Measurements from ENCODE around the gene RALGDS. TPM values are rescaled to one million over a fixed set of nuclear protein-coding genes. Genes with fewer than 3 reads are reported as not detected.
"Not testable (repeated sequence)": the region's sequence is repeated elsewhere in the genome, so short reads cannot be mapped to it uniquely, and the experiment has no call there.

The RALGDS gene
- total and polyA plus RNA-seq, 5 experiments from 2014 or later, result 14.1 to 99.9 (median 35.5) TPM

- H3K9me3 Mint-ChIP-seq, H3K27me3 Mint-ChIP-seq, ATAC-seq, DNase-seq, H3K36me3 Mint-ChIP-seq, H3K4me3 Mint-ChIP-seq: not testable (repeated sequence)
- Mint-ChIP-seq H3K27ac (peak overlapping the region in 3 of 10 donors; percentile 34 to 67 (median 58)), H3K4me1 (peaks cover 15 to 51% (median 43%) of the 10 kb centered on the region in 4 donors)
- POLR2A ChIA-PET, result interaction anchor here (0.7 kb wide), 1 partner anchor 31 kb away, joined by 3 read pairs; the partner anchor contains the start of gene GTF3C5
Observed at GRCh38 chr9:133061019-133061763, 59.8 kb downstream of the RALGDS start.

- Mint-ChIP-seq H3K4me3 (peak overlapping the region in 9 of 10 donors; percentile 16 to 83 (median 53)), H3K27me3 (no peaks in the 10 kb centered on the region), H3K27ac (peak overlapping the region in 9 of 10 donors; percentile 16 to 84 (median 56)), H3K9me3 (no peaks in the 10 kb centered on the region), H3K4me1 (peaks cover 16 to 58% (median 46%) of the 10 kb centered on the region in 4 donors), H3K36me3 (peaks cover 0 to 14% (median 7%) of the 10 kb centered on the region in 3 donors)
- POLR2A ChIA-PET, result interaction anchor here (0.7 kb wide), 3 partner anchors 30 to 76 kb away, joined by 3 to 6 read pairs (median 4); partner anchors contain the start of gene GTF3C5
- DNase-seq (no peak), ATAC-seq (peak; percentile 31 to 35)
Observed at GRCh38 chr9:133060417-133060841, 60.6 kb downstream of the RALGDS start.

- Mint-ChIP-seq H3K27me3 (no peaks in the 10 kb centered on the region), H3K4me3 (peak overlapping the region in 8 of 10 donors; percentile 10 to 73 (median 50)), H3K27ac (peak overlapping the region in 7 of 10 donors; percentile 19 to 82 (median 67)), H3K9me3 (no peaks in the 10 kb centered on the region), H3K4me1 (peaks cover 16 to 58% (median 46%) of the 10 kb centered on the region in 4 donors), H3K36me3 (peaks cover 0 to 14% (median 7%) of the 10 kb centered on the region in 3 donors)
- peak in 1 of 2 donors; percentile 33 for ATAC-seq
- peak in 1 of 10 donors; percentile 19 for DNase-seq
- POLR2A ChIA-PET, result interaction anchor here (0.7 to 1.3 kb wide), 4 partner anchors 29 to 1802 kb away, joined by 3 to 5 read pairs (median 4); no protein-coding TSS in a partner anchor
Observed at GRCh38 chr9:133059623-133060022, 61.4 kb downstream of the RALGDS start.

GRCh38 chr9:133058550-133059320 is 62.3 kb downstream of the RALGDS start:
- Mint-ChIP-seq H3K27me3 (no peaks in the 10 kb centered on the region), H3K27ac (peak overlapping the region; percentile 3 to 91 (median 64)), H3K36me3 (peaks cover 0 to 21% (median 12%) of the 10 kb centered on the region in 3 donors), H3K4me1 (peaks cover 16 to 58% (median 46%) of the 10 kb centered on the region in 4 donors), H3K4me3 (peak overlapping the region in 8 of 10 donors; percentile 12 to 73 (median 38)), H3K9me3 (no peaks in the 10 kb centered on the region)
- DNase-seq (peak in 1 of 10 donors; percentile 18), ATAC-seq (peak; percentile 21 to 37)
- POLR2A ChIA-PET, result interaction anchor here (1.1 to 2.4 kb wide), 3 partner anchors 28 to 31 kb away, joined by 3 to 6 read pairs (median 3); partner anchors contain the start of gene GTF3C5

- Mint-ChIP-seq H3K4me3 (no peak overlapping the region), H3K4me1 (peaks cover 16 to 58% (median 45%) of the 10 kb centered on the region in 4 donors), H3K9me3 (no peaks in the 10 kb centered on the region), H3K27ac (peak overlapping the region in 6 of 10 donors; percentile 3 to 66 (median 34)), H3K27me3 (no peaks in the 10 kb centered on the region), H3K36me3 (peaks cover 0 to 28% (median 16%) of the 10 kb centered on the region in 3 donors)
- ATAC-seq (no peak), DNase-seq (no peak)
- POLR2A ChIA-PET, result interaction anchor here (0.5 to 2.4 kb wide), 3 partner anchors 28 to 642 kb away, joined by 3 to 6 read pairs (median 3); partner anchors contain the start of gene GTF3C5
Observed at GRCh38 chr9:133058071-133058470, 63.0 kb downstream of the RALGDS start.

- Mint-ChIP-seq H3K36me3 (peaks cover 0 to 31% (median 16%) of the 10 kb centered on the region in 3 donors), H3K9me3 (no peaks in the 10 kb centered on the region), H3K4me3 (peak overlapping the region in 1 of 10 donors; percentile 41), H3K27me3 (no peaks in the 10 kb centered on the region), H3K27ac (peak overlapping the region in 5 of 10 donors; percentile 49 to 80 (median 69)), H3K4me1 (peaks cover 16 to 58% (median 44%) of the 10 kb centered on the region in 4 donors)
- POLR2A ChIA-PET, result interaction anchor here (0.5 to 2.4 kb wide), 5 partner anchors 24 to 642 kb away, joined by 3 to 6 read pairs (median 4); partner anchors contain the start of gene GTF3C5
- ATAC-seq (no peak), DNase-seq (no peak)
Observed at GRCh38 chr9:133057553-133057952, 63.5 kb downstream of the RALGDS start.

- Mint-ChIP-seq H3K4me1 (peaks cover 16 to 58% (median 43%) of the 10 kb centered on the region in 4 donors), H3K9me3 (no peaks in the 10 kb centered on the region), H3K27ac (peak overlapping the region in 7 of 10 donors; percentile 4 to 87 (median 77)), H3K4me3 (peak overlapping the region in 3 of 10 donors; percentile 16 to 64 (median 41)), H3K36me3 (peaks cover 0 to 36% (median 16%) of the 10 kb centered on the region in 3 donors), H3K27me3 (no peaks in the 10 kb centered on the region)
- peak; percentile 73 to 80 for ATAC-seq
- peak in 6 of 10 donors; percentile 10 to 67 (median 24) for DNase-seq
- POLR2A ChIA-PET, result interaction anchor here (0.5 to 2.4 kb wide), 3 partner anchors 25 to 92 kb away, joined by 4 to 6 read pairs (median 5); partner anchors contain the start of gene GTF3C5
Observed at GRCh38 chr9:133057006-133057405, 64.0 kb downstream of the RALGDS start.

GRCh38 chr9:133056533-133056932 is 64.5 kb downstream of the RALGDS start:
- POLR2A ChIA-PET, result interaction anchor here (1.3 to 2.4 kb wide), 2 partner anchors 26 to 93 kb away, joined by 5 to 6 read pairs; partner anchors contain the start of gene GTF3C5
- no peak for ATAC-seq
- DNase-seq, result no peak
- H3K4me1 Mint-ChIP-seq, result peaks cover 16 to 58% (median 43%) of the 10 kb centered on the region in 4 donors
- H3K27me3 Mint-ChIP-seq, result no peaks in the 10 kb centered on the region
- no peaks in the 10 kb centered on the region for H3K9me3 Mint-ChIP-seq
- peak overlapping the region; percentile 51 to 87 (median 76) for H3K27ac Mint-ChIP-seq
- peak overlapping the region in 6 of 10 donors; percentile 29 to 75 (median 54) for H3K4me3 Mint-ChIP-seq
- H3K36me3 Mint-ChIP-seq, result peaks cover 0 to 41% (median 16%) of the 10 kb centered on the region in 3 donors

GRCh38 chr9:133055788-133056420 is 65.1 kb downstream of the RALGDS start:
- POLR2A ChIA-PET, result interaction anchor here (2.4 kb wide), 1 partner anchor 26 kb away, joined by 6 read pairs; the partner anchor contains the start of gene GTF3C5
- H3K27ac Mint-ChIP-seq, result peak overlapping the region in 9 of 10 donors; percentile 51 to 87 (median 77)
- H3K27me3 Mint-ChIP-seq, result no peaks in the 10 kb centered on the region

GRCh38 chr9:133054966-133055365 is 66.1 kb downstream of the RALGDS start:
- H3K4me1 Mint-ChIP-seq, result peaks cover 14 to 44% (median 34%) of the 10 kb centered on the region in 4 donors
- no peak for ATAC-seq
- H3K36me3 Mint-ChIP-seq, result peaks cover 0 to 55% (median 21%) of the 10 kb centered on the region in 3 donors
- H3K9me3 Mint-ChIP-seq, result no peaks in the 10 kb centered on the region
- no peaks in the 10 kb centered on the region for H3K27me3 Mint-ChIP-seq
- peak overlapping the region in 1 of 10 donors; percentile 59 for H3K27ac Mint-ChIP-seq
- no peak overlapping the region for H3K4me3 Mint-ChIP-seq
- DNase-seq, result no peak
- POLR2A ChIA-PET, result interaction anchor here (1.1 kb wide), 1 partner anchor 25 kb away, joined by 3 read pairs; the partner anchor contains the start of gene GTF3C5

More at GRCh38 chr9:133055788-133056420, 65.1 kb downstream of the RALGDS start:
- ATAC-seq (no peak), DNase-seq (no peak)
- Mint-ChIP-seq H3K36me3 (peaks cover 0 to 47% (median 20%) of the 10 kb centered on the region in 3 donors), H3K4me1 (peaks cover 16 to 52% (median 40%) of the 10 kb centered on the region in 4 donors), H3K9me3 (no peaks in the 10 kb centered on the region), H3K4me3 (peak overlapping the region in 3 of 10 donors; percentile 29 to 75 (median 64))
